ENCODE data around the gene PDE4B.

Gene PDE4B

GRCh38 chr1:65958561-65959350 lies 166.1 kb downstream of the PDE4B start:
- Histone ChIP-seq H3K79me2 (ENCODE audit: insufficient read depth, low read length) (no peaks in the 10 kb centered on the region), H3K9ac (ENCODE audit: low read length) (no peak overlapping the region), H3K27me3 (ENCODE audit: insufficient read depth, low read length) (no peaks in the 10 kb centered on the region), H3K4me1 (ENCODE audit: insufficient read depth, low read length, severe bottlenecking) (peaks cover 34% of the 10 kb centered on the region), H3K9me3 (ENCODE audit: low read length) (no peaks in the 10 kb centered on the region), H3K9me2 (ENCODE audit: low read depth, low read length) (no peaks in the 10 kb centered on the region), H3F3A (ENCODE audit: insufficient read depth, low read length) (no peaks in the 10 kb centered on the region), H3K4me3 (ENCODE audit: low read depth, low read length, poor library complexity, severe bottlenecking) (no peak overlapping the region), H3K36me3 (ENCODE audit: insufficient read depth, low read length) (no peaks in the 10 kb centered on the region), H3K27ac (ENCODE audit: low read depth, low read length, poor library complexity, severe bottlenecking) (no peak overlapping the region), H4K20me1 (ENCODE audit: insufficient read depth, low read length) (no peaks in the 10 kb centered on the region), H2AFZ (ENCODE audit: low read length) (no peak overlapping the region), H3K4me2 (ENCODE audit: low read length) (no peak overlapping the region)
- TF ChIP-seq CTCF (IDR thresholded peaks at IDR 0.05; ENCODE audit: low read length): peak; percentile 76
- TF ChIP-seq EZH2 (IDR thresholded peaks at IDR 0.05; ENCODE audit: borderline replicate concordance, low read length): no peak

GRCh38 chr1:65959896-65960567 lies 167.3 kb downstream of the PDE4B start:
- H3K4me3 ChIP-seq (ENCODE audit: low read depth, low read length, poor library complexity, severe bottlenecking): no peak overlapping the region
- H3K9me3 ChIP-seq (ENCODE audit: low read length): no peaks in the 10 kb centered on the region
- no peaks in the 10 kb centered on the region for H4K20me1 ChIP-seq (ENCODE audit: insufficient read depth, low read length)
- H3K36me3 ChIP-seq (ENCODE audit: insufficient read depth, low read length): no peaks in the 10 kb centered on the region
- TF ChIP-seq CTCF (IDR thresholded peaks at IDR 0.05; ENCODE audit: low read length) (no peak), EZH2 (IDR thresholded peaks at IDR 0.05; ENCODE audit: borderline replicate concordance, low read length) (no peak)
- H3K27ac ChIP-seq (ENCODE audit: low read depth, low read length, poor library complexity, severe bottlenecking): peak overlapping the region; percentile 43
- no peaks in the 10 kb centered on the region for H3K27me3 ChIP-seq (ENCODE audit: insufficient read depth, low read length)
- H3K9me2 ChIP-seq (ENCODE audit: low read depth, low read length): no peaks in the 10 kb centered on the region
- no peaks in the 10 kb centered on the region for H3F3A ChIP-seq (ENCODE audit: insufficient read depth, low read length)
- no peaks in the 10 kb centered on the region for H3K79me2 ChIP-seq (ENCODE audit: insufficient read depth, low read length)
- H2AFZ ChIP-seq (ENCODE audit: low read length): 0 out of 2 replicates have a peak overlapping the region, but pooled peaks have one; percentile 32
- peaks cover 47% of the 10 kb centered on the region for H3K4me1 ChIP-seq (ENCODE audit: insufficient read depth, low read length, severe bottlenecking)
- 0 out of 2 replicates have a peak overlapping the region, but pooled peaks have one; percentile 22 for H3K4me2 ChIP-seq (ENCODE audit: low read length)
- H3K9ac ChIP-seq (ENCODE audit: low read length): no peak overlapping the region

GRCh38 chr1:65963156-65963888 lies 170.6 kb downstream of the PDE4B start:
- peaks cover 53% of the 10 kb centered on the region for H3K4me1 ChIP-seq (ENCODE audit: insufficient read depth, low read length, severe bottlenecking)
- H3K4me2 ChIP-seq (ENCODE audit: low read length): peak overlapping the region; percentile 16; the same call in 1 of the 2 replicates
- no peaks in the 10 kb centered on the region for H3F3A ChIP-seq (ENCODE audit: insufficient read depth, low read length)
- H3K9ac ChIP-seq (ENCODE audit: low read length): peak overlapping the region; percentile 32; the same call in 1 of the 2 replicates
- H4K20me1 ChIP-seq (ENCODE audit: insufficient read depth, low read length): no peaks in the 10 kb centered on the region
- H3K36me3 ChIP-seq (ENCODE audit: insufficient read depth, low read length): no peaks in the 10 kb centered on the region
- no peak overlapping the region for H2AFZ ChIP-seq (ENCODE audit: low read length)
- H3K27me3 ChIP-seq (ENCODE audit: insufficient read depth, low read length): no peaks in the 10 kb centered on the region
- no peak overlapping the region for H3K4me3 ChIP-seq (ENCODE audit: low read depth, low read length, poor library complexity, severe bottlenecking)
- TF ChIP-seq EZH2 (IDR thresholded peaks at IDR 0.05; ENCODE audit: borderline replicate concordance, low read length): no peak
- no peak for TF ChIP-seq CTCF (IDR thresholded peaks at IDR 0.05; ENCODE audit: low read length)
- peak overlapping the region; percentile 70 for H3K27ac ChIP-seq (ENCODE audit: low read depth, low read length, poor library complexity, severe bottlenecking)
- no peaks in the 10 kb centered on the region for H3K79me2 ChIP-seq (ENCODE audit: insufficient read depth, low read length)
- H3K9me3 ChIP-seq (ENCODE audit: low read length): no peaks in the 10 kb centered on the region
- no peaks in the 10 kb centered on the region for H3K9me2 ChIP-seq (ENCODE audit: low read depth, low read length)
